ENCODE results near the gene KLC1.

- TF ChIP-seq POLR2A (IDR thresholded peaks at IDR 0.05) (no peak), CTCF (IDR thresholded peaks at IDR 0.05) (no peak)
Measured at GRCh38 chr14:103743691-103744090, 114.7 kb downstream of the KLC1 start.
